Astrocyte (in vitro differentiated cells and primary cell): ENCODE data around the gene FHIP1B.

Source experiments
- CTCF ChIP-seq: IDR thresholded peaks from 2 replicates; pipeline ENCODE4 v1.5.1; 2011; ENCODE audit warnings: low read depth, mild to moderate bottlenecking, inconsistent platforms, low read length, moderate library complexity; ENCODE audit not compliant: insufficient read depth
- EZH2 ChIP-seq: IDR thresholded peaks from 2 replicates; pipeline ENCODE4 v1.6.1; 2012; ENCODE audit warnings: mild to moderate bottlenecking, low read length, inconsistent platforms; ENCODE audit not compliant: insufficient read depth

- TF ChIP-seq EZH2, result no peak
- TF ChIP-seq CTCF, result no peak
Measured at GRCh38 chr11:6248248-6248647, 13.8 kb upstream of the FHIP1B start.
